GM19193 (cell line): Measurements from ENCODE around the gene SKOR1.

Experiments
- POLR2A ChIP-seq: IDR thresholded peaks from 4 replicates; pipeline ENCODE4 v1.6.1; 2011; ENCODE audit not compliant: insufficient read depth, insufficient read length; ENCODE audit errors: extremely low read depth

SKOR1 gene

DNA sequence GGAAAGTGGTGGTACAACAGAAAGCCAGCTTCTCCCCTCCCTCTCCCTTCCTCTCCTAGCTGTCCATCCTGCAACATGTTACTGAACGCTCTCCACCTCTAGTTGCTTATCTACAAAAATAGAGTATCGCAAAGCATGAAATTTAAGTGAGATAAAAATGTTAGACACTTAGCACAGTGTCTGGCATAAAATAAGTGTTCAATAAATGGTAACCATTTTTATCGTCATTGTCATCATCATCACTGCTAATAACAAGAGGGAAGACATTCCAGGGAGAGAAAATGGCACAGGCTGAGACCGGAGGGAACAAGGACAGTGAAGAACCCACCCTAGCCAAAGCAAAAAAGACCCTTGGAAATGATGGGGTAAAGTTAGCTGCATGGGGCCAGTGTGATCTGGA lies 38.7 kb upstream of the SKOR1 start:
- no peak for TF ChIP-seq POLR2A

DNA sequence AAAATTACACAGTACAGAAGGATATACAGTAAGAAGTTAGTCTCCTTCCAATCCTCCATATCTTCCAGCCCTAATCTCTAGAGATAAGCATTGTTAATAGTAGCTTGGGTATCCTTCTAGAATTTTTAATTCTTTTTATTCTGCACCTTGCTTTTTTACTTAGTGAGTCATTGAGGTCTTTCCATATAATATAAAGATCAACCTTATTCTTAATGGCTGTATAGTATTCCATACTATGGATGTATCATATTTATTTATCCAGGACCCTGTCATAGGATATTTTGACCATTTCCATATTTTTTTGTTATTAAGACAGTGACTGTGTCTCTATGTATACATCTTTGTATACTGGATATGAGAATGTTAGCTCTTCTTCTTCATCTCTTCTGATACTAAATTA lies 36.3 kb upstream of the SKOR1 start:
- no peak for TF ChIP-seq POLR2A

DNA sequence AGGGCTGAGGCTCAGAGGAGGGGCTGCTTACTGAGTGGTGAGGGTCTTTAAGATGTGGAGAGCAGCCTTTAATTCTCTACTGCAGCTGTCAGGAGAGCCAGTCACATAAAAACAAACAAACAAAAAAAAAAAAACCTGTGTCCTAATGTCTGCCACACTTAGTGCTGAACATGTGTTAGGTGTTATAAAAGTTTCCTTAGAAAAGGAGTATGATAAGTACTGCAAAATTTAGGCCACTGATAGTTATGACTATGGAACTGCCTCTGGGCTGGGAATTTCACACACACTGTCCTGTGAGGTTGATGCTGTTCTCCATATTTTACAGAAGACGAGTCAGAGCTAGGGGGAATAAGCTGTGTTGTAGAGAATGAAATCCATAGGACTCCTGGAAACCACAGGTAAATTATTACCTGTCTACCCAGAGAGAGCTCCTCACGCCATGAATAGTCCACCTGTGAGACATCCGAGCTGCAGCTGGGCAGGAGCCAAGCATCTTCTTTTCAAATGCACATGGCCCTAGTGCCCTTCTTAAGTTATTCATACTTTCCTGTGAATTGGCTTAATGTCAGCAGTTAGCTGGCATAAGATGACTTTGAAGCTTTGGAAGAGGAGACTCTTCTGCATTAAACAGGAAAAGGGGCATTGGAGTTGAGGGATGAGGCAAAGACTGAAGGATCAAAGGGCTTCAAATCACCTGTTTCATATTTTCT lies 34.5 kb upstream of the SKOR1 start:
- no peak for TF ChIP-seq POLR2A

DNA sequence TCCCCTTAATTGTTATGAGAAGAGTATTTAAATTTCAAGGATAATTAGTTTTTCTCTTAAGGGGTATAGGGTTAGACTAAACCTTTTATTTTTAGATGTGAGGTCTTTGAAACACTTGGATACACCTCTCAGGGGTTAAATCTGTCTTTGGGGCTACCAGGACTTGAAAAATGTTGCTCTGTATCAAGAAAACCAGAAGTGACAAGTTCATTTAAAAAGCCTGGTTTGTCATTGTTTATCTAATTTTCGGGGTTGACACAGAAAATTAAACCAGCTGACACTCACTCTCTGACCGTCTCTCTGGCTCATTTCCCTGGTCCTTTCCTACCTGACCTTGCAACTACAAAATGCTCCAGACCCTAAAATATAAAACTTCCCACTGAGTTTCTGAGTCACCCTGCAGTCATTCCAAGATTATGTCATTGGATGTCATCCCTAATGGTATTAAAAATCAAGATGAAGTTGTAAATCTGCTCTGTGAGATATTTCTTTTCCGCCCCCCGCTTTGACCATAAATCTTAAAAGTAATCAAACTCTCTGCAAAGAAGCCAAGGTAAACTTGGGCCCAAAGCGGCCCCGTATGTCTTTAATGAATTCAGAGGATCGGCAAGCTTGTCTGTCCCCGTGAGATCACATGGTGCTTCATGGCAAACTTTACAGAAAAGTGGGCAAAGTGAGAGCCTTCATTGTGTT lies 32.9 kb upstream of the SKOR1 start:
- TF ChIP-seq POLR2A: no peak

DNA sequence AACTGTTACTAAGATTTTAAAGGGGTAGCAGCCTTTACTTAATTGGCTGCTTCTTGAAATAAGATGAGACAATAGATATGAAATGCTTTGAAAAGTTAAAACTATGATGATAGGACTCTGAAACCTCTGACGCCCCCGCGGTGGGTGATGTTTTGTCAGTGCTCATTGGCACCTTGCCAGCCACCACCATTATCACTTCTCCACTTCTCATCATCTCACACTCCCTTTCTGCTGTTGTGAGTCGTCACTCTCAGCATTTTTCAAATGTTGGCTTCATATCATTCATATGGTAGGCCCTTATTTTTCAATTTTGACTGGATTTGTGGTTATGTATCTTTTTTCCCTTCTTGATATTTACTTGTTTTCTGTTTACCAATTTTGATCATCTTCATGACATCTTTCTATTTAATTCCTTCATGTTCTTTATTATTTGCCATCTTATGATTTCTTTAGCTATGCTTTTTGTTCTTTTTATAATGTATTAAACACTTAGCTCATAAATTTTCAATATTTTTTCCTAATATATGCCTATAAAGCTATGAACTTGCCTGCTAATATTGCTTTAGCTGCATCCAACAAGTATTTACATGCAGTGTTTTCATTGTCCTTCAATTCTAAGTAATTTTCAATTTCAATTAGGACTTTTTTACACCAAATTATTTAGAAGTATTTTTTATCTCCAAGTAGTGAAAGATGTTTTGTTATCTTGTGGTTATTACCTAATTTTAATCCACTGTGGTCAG lies 30.3 kb upstream of the SKOR1 start:
- TF ChIP-seq POLR2A: no peak

DNA sequence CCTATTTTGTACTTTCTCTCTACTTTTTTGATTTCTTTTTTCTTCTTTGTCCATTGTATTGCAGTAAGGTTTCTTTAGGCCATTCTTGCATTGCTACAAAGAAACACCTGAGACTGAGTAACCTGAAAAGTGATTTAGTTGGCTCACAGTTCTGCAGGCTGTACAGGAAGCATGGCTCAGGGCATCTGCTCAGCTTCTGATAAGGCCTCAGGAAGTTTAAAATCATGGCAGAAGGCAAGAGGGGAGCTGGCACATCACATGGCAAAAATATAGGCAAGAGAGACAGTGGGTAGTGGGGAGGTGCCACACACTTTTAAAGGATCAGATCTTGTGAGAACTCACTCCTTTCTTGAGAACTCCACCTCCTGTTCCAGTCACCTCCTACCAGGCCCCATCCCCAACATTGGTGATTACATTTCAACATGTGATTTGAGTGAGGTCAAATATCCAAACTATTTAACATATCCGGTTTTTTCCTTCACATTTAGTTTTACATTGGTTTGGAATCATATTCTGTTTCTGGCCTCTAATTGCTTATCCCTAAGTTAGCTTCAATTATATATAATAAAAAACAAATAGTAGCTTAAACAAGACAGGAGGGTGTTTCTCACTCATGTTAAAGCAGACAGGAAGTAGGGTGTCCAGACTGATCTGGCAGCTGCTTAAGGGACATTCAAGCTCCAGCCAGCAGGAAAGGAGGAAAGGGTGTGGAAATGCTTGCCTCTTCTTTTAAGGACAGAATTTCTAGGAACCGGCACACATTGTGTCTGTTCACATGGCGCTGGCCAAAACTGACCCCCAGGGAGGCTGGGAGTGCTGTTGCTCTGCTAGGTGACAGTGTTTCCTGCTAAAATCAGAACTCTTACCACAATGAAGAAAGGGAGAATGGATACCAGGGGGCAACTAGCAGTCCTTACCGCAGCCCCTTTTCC lies 28.8 kb upstream of the SKOR1 start:
- no peak for TF ChIP-seq POLR2A

DNA sequence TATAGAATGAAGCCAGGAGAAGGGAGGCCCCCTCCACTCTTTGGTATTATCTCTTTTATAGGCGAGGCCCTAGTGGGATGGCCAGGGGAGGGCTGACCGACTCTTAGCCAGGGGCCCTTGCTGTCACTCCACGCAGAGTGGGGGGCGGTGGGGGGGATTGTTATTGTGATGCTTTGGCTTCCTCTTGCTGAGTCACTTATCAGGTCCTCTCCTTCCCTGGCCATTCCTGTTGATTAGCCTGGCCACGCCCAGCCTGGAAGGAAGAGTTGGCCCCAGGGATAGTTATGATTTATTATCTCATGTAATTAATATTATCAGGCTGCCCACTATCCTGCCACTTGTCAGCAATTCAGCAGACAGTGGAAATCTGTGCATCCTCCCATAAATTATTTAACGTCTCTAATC lies 25.5 kb upstream of the SKOR1 start:
- no peak for TF ChIP-seq POLR2A

DNA sequence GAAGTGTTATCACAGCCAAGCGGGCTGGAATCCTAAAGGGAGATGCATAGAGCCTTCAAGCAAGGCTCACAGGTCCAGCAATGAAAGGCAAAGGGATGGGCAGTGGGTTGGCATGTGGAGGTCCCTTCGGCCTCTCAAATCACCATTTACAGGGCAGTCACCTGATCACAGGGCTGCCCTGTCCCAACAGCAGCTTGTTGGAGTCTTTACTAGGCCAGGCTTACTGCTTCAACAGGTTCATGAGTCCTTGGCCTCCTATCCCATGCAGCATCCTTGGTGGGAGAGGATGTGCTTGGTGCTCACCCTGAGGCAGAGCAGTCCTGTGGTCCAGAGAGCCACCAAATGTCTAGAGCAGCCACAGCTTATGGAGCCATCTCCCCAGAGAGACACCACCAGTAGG lies 24.2 kb upstream of the SKOR1 start:
- TF ChIP-seq POLR2A: no peak

DNA sequence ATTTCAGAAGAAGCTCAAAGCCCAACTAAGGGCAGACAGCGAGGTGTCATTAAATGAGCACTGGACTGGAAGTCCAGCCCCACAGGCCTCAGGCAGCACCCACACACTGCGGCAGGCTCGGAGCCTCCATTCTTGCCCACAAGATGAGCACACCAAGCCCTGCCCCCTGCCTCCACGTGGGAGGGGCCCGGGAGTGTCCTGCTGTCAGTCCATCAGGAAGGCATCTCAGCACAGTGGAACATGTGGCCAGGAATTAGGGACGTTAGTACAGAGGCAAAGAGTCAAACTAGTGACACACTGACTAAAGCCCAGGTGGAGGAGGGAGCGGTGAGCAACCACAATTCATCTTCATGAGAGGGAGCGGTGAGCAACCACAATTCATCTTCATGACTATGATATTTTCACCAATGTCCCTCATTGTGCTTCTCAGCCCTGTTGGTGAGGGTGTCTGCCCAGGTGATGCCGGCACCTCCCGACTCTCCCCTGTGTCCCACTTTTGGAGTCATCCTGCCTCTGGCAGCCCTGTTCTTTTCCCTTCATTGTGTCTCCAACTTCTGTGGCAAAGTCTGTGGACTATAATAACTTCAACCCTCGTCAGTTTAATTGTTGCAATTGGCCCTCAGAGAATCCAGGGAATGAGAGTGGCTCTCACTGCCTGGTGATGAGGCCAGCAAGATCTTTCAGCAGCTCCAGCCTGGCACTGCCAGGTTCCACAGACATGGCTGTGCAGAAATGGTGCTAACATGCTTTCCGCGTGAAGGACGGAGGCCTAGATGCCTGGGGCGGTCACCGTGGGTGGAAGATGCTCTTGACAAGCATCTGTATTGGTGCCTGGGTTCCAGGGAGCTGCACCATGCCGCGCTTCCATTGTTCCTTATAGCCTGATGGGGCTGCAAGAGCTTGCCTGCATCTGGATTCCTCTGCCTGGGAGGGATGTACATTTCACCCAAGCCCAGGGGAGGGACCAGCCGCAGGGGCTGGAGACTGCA lies 23.1 kb upstream of the SKOR1 start:
- no peak for TF ChIP-seq POLR2A

DNA sequence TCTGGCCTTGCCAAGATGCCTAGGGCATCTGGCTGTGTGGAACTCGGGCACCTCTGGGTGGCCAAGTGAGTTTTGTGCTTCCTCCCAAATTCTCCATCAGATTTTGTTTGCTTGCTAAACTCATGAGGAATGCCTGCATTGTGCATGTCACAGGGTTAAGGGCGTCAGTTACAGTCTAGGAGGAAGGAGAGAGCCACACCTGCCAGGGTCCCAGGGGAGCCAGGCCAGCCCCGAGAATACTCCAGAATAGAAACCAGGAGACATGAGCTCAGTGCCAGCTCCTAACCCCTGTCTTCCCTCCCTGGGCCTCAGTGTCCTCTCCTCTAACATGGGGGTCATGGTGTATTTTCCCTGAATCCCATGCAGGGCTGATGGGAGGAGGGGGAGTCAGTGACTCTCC lies 22.0 kb upstream of the SKOR1 start:
- no peak for TF ChIP-seq POLR2A

DNA sequence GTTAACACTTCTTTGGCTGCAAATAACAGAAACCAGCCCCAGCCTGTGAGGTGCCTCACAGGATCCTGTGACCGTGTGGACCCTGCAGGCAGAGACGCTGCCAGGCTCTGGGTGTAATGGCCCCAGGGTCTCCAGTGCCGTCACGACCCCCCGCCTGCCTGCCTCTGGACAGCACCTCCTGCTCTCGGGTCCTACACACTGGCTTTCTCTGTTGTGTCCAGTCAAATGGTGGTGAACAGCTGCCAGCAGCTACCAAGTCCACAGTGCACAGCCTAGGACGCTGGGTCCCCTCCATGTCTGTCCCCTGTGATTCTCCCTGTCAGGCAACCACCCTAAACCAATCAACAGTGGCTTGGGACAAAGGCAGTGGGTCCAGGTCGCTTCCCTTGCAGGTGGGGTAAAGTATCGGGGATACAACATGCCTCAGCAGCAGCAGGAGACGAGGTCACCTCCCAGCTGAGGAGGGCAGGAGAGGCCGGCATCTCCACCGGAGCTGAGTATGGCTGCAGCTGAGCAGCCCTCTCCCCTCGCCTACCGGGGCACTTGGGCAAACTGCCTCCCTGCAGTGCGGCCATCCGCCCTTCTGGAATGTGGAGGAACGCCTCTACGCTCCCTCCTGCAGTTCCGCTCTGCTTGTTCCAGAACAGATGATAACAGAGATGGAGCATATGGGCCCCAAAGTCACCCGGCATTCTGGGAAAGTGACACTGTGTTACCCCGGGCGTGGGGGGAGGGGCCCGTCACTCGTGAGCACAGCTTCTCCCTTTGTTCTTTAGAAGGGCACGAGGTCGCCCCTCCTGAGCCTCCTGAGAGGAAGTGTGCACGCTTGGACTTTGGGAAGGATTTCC lies 21.1 kb upstream of the SKOR1 start:
- no peak for TF ChIP-seq POLR2A

DNA sequence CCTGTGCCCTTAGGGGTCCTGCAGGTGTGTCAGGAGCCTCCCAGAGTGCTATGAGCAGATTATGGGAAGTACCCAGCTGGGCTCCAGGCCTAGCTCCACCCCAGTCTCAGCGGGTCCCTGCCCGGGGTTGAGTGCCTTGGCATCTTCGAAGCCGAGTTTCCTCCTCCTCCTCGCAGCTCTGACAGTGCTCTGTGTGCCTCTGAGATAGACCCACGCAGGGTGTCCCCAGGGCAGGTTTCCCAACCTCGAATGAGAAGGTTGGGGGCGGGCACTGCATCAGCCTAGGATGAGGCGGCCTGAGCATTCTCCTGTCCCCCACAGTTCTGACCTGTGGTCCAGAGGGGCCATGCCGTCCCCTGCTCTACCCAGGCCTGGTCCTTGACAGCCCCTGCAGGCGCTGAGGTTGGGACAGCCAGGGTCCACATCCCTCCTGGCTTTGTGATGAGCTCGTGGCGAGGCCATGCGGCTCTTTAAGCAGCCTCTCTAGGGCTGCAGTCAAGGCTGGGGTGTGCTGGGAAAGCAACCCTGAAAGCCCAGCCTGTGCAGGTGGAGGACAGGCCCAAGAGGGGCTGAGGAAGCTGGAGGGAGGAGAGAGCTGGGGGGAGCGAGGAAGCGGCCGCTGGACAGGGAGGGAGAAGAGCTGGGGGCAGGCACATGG lies 20.2 kb upstream of the SKOR1 start:
- TF ChIP-seq POLR2A: no peak
